Measurements from ENCODE around the gene RBM17.
"Not testable (repeated sequence)": the region's sequence is repeated elsewhere in the genome, so short reads cannot be mapped to it uniquely, and the experiment has no call there.

Gene RBM17

DNA sequence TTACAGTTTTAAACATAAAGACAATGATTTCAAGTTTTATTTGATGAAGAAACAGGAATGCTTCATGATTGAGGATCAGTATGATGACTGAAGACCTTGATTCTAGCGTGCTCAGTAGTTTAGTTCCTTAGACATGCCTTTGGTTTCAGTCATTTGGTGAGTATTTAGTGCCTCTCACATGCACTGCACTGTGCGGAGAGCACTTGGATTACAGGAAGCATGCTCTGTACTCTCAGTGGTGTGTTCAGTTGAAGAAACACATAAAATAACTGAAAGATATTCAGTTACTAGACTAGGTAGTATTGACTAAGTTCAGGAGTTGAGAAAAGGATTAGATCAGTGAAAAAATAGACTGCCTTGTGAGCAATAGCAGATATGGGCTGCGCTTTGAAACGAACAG lies 25.5 kb downstream of the RBM17 start:
- DNase-seq: no peak

DNA sequence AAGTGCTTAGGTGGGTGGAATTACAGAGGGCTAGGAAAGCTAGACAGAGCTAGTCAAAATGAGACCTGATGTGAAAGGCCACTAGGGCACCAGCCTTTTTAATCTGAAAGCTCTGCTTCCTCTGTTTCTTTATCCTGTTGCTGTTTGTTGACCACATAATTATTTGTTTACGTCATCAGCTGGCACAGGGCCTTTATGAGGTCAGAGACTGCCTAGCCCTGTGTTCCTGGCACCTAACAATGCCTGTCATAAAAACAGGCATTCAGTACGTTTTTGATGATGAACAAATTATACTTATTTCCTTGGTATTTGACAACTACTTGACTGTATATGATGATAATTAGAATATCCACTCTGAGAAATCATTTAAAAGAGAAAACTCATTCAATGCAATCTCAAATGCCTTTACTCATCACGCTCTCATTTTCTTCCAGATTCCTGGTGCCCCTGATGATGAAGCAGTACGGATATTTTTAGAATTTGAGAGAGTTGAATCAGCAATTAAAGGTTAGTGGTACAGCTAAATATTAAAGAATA lies 26.0 kb downstream of the RBM17 start:
- no peak for DNase-seq

DNA sequence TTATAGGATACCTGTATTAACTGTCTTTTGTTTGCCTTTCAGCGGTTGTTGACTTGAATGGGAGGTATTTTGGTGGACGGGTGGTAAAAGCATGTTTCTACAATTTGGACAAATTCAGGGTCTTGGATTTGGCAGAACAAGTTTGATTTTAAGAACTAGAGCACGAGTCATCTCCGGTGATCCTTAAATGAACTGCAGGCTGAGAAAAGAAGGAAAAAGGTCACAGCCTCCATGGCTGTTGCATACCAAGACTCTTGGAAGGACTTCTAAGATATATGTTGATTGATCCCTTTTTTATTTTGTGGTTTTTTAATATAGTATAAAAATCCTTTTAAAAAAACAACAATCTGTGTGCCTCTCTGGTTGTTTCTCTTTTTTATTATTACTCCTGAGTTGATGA lies 26.6 kb downstream of the RBM17 start:
- DNase-seq: no peak

DNA sequence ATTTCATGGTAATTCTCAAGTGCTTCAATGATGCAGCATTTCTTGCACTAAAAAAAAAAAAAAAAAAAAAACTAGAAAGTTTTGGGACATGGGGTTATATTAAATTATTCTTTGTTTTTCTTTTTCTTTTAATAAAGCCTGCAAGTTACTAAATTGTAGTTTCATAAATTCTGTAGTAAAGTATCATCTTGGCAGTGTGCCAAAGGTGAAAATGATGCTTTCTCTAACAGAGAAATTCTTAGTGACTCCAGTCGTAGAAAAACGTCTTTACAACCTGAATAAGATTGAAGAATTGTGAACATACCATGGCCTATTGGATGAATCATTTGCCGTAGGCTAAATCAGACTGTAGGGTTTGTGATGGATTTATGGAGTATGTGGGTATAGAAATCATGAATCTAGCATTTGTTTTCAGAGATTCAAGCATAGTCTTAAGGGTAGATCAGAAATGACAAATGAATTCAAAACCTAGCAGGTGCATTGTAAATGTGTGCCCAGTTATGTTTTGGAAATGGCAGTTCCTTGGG lies 27.1 kb downstream of the RBM17 start:
- DNase-seq: no peak

DNA sequence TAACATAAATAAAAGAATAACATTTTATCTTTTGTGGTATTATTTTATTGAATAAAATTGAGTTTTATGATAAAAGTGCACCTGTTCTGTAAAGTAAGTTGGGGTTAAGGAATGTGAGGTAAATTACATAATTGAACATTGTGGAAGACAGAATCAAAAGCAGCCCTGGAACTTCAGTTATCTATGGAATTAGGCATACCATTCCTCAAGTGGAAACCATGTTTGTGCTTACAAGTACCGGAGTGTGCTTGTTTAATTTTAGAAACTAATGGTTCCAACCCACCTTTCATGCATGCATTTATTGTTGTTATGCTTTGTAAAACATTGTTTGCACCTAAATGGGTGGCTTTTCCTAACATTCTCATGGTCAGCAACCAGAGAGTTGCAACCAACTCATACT lies 28.0 kb downstream of the RBM17 start:
- DNase-seq: no peak

DNA sequence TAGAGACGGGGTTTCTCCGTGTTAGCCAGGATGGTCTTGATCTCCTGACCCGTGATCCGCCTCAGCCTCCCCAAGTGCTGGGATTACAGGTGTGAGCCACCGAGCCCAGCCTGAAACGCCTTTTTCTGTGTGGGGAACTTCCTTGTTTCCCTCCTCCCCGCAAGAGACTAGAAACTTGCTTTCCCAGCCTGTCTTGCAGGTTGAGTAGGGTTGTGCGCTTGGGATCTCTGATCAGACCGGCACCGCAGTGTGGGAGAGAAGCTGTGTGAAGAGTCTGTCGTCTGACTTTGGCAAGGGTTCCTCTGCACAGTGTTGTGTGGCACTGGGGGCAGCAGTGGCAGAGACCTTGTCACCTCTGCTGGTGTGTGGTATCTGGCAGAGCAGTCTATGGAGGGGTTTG lies 28.9 kb downstream of the RBM17 start:
- DNase-seq: no peak

DNA sequence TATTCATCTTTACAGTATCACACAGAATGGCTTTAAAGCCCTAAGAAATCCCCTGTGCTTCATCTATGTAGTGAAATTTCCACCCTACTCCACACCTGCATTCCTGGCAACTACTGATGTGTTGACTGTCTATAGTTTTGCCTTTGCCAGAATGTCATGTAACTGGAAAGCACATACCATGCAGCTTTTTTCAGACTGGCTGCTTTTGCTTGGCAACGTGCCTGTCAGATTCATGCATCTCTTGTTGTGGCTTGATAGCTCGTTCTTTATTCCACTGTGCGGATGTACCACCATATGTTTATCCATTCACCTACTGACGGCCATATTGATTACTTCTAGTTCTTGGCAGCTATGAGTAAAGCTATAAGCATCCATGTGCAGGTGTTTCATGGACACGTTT lies 30.6 kb downstream of the RBM17 start:
- no peak for DNase-seq

DNA sequence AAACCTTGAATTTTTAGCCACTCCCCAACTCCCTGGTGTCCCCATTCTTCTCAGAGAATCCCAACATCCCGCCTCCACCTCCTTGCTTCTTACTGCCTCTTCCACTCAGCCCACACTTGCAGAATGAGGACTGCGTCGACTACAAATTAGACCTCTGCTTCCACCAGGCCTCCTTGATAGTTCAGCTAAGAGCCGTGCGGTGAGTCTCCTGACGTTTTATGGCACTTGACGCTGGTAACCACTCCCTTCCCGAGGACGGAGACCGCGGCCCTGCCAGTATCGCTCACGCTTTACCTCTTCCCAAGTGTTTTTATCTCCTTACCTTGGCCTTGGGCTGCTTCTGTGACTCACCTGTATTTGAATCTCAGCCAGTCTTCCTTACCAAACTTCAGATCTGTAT lies 31.1 kb downstream of the RBM17 start:
- no peak for DNase-seq

DNA sequence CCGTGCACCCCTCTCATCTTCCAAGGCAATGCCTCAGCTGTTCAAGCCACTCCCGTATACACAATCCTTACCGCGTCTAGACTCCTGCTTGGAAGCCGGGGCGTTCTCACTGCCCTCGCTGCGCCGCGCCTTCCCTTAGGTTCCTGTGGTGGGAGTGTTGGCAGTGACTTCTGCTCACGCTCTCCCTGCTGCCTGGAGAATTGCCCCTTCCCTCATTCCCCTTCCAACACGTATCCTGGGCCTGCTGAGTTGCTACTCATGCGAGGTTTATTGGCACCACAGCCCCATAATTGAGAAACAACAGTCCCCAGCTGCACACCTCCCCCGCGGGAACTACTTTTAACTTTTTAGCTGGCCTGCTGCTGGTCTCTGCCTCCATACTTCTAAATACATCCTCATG lies 31.9 kb downstream of the RBM17 start:
- DNase-seq: no peak

DNA sequence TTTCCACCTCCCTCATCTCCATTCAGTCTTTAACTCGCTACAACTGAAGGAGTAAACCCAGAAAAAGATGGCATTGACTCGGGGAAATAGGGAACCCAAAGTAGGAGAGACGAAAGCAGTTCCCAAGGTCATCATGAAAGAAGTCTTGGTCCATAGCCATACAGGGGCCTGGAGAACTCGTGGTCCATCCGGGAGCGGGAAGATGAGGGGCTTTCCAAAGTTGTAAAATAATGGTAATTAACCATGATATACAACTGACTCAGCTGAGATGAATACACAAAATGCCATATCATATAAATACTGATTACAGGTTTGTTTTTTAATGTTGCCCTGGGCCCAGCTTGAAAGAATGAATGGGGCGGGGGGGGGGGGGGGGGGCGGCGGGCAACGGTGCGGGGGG lies 32.3 kb downstream of the RBM17 start:
- DNase-seq: no peak

DNA sequence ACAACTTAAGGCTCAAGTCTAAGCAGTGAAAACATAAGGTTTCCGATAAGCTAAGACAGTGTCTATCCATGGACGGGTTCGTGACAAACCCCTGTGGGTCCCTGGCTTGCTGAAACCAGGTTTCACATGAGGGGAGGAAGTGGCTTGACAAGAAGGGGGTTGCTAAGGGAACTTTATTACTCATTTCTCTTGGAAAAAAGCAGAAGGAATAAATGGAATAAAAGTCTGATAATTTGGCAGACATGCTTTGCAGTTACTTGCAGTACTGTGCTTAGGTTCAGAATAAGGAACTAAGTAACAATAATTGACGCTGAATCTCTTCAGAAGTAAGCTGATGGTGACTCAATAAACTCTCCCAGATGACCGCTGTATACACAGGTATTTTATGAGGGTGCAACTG lies 34.7 kb downstream of the RBM17 start:
- no peak for DNase-seq

DNA sequence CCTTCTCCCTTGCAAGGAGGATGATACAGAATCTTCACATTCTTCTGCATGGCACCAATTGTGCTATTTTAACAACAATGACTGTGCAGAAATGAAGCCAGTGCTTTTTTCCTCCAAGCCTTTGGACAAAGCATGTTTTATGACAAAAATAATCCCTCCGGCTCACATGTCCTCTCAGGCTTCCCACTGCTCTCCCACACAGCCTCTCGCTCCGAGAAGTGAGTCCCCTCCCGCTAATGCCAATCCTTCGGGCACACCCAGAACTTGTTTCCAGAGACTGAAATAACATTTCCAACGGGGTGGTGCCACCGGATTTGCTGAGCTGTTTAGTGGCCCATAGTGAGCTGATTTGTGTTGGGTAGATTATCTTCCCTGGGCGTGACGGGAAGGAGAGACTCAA lies 35.8 kb downstream of the RBM17 start:
- no peak for DNase-seq

DNA sequence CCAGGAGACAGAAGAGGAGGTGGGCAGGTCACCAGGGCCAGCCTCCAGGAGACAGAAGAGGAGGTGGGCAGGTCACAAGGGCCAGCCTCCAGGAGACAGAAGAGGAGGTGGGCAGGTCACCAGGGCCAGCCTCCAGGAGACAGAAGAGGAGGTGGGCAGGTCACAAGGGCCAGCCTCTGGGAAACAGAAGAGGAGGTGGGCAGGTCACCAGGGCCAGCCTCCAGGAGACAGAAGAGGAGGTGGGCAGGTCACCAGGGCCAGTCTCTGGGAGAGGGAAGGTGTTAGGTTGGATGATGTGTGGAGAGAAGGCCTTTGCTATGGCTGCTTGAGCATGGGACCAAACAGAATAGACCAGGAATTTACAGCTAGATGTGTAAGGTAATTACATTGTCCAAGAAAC lies 38.6 kb downstream of the RBM17 start:
- DNase-seq: not testable (repeated sequence)

DNA sequence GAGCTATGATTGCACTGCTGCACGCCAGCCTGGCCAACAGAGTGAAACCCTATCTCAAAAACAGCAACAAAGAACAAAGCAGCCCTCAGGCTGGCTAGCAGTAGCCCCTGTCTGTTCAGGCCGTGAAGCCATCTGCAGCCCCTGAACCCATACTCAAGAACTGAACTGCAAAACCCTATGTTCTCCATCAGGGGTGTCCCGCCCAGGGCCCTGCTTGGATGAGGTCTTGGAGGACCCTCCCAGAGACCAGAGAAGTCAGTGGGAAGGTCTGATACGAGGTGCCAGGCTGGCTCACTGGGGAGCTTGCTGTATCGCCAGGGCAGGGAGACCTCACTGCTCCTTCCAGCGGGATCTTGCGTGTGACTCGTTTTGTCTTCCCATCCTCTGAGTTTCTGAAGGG lies 39.3 kb downstream of the RBM17 start:
- DNase-seq: no peak

DNA sequence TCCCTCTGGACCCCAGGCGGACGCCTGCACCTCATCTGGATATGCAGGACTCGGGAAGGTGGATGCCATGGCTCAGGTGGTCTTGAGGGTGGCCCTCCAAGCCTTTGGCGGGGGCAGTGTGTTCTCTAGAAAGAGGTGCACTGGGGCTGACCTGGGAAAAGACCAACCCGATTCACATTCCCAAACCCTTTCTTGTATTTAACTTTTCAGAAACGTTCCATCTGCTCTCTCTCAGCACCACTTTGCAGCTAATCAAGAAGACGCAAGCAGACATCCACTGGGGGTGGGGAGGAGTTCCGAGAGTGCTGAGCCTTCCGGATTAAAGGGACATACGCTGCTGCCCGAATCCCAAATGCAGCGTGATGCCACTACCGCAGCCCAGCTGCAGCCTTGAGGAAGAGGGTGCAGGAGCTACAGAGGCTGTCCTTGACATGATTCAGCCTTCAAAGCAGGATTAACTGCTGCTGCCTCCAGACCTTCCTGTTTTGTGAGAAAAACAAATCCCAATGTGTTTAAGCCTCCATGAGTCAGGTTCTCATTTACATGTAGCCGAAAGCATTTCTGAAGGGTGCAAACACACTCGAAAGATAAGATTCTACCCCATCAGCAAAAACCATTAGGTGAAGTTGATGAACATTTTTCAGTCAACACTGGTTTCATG lies 39.9 kb downstream of the RBM17 start:
- DNase-seq: no peak

DNA sequence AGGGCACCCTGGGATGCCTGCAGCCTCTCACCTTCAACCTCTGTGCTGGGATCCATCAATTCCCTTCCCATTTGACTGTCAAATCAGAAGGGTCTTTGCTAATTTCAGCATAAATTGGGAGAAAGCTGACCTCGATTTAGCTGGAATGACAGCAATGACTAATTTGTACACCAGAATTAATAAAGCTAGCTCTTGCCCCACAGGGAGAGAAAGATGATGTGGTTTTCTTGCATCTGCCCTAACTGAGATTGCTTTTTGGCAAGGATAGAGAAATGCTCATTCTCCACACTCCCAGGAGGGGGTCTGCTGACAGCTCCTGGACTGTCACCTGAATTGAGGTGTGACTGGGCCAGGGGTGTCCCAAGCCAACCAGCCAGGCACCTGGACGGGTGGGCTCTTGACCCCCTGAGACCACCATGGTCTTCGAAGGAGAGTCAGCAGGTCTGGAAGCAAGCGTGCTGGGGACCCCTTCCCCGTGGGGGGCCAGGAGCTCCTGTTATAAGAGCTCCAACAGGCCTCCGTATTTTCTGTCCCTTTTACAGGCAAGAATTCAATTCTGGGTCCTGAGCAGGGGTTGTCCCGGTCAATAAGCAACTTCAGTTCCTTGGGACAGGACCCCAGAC lies 42.1 kb downstream of the RBM17 start:
- no peak for DNase-seq

DNA sequence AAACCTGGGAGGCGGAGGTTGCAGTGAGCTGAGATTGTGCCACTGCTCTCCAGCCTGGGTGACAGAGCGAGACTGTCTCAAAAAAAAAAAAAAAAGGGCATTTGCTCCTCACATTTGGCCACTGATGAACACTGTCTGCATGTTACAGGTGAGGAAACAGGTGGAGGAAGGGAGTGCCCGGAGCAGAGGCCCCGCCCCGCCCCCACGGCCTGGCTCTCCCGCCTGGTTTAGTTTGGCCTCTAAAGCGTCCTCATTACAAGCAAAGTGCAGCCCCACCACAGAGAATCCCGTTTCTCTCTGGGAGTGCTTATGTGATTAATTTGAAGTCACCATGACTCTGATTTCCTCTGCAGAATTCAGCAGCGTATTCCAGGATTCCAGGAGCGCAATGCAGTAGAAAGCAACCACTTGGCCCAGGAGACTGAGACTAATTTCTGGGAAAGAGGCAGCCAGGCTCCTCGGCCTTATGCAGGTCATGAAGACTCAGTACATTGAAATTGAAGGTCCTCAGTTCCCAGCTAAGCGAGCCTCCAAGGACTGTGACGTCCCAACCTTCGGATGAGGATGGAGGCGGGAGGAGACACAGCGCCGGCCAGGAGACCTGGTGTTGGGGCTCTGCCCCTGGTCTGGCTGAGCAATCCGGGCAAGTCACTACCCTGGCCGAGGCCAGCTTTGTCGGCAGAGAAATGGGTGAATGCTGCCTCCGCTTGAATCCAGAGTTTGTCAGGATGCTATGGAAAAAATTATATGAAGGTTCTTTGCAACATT lies 44.7 kb downstream of the RBM17 start:
- DNase-seq: no peak

DNA sequence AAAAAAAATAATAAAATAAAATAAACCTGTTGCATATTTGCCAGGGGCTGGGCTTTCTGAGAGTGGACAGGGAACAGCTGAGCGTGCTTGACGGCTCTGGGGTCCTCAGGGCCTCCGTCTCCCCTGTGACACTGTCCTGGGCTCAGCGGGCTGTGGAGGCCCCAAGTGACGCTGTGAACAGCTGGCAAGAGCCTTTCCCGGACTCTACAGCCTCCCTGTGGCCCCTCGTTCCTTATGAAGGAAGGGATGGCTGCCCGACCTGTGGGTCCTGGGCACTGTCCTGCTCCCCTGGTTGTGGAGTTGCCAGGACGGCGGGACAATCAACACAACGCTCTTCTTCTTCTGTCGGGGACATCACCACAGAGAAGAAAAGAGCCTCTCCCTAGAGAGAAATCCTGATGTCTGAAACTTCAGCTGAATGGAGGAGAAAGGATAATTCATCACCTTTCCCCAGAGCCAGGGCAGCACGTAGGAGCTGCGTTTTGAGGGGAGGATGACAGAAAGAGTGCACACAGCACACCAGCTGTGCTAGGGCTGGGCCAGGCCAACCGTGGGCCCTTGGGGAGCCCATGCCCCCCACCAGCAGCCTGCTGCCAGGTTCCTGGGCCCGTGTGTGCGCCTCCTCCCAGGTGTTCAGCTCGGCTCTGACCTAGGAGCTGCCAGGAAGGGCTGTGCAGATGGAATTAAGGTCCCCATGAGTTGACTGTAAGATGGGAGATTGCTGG lies 45.4 kb downstream of the RBM17 start:
- no peak for DNase-seq

DNA sequence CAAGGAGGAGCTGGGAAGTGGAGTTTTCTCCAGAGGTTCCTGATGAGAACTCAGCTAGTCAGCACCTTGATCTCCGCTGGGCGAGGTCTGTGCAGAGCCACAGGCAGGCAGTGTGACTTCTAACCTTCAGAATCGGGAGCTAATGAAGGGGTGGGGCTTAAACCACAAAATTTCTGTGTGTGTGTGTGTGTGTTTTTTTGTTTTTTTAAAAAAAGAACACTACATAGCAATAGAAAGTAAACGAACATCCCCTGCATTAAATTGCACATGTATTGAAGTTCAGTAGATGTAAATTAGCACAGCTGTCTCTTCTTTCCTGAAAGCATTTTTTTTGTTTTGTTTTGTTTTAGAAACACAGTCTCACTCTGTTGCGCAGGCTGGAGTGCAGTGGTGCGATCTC lies 46.2 kb downstream of the RBM17 start:
- no peak for DNase-seq

DNA sequence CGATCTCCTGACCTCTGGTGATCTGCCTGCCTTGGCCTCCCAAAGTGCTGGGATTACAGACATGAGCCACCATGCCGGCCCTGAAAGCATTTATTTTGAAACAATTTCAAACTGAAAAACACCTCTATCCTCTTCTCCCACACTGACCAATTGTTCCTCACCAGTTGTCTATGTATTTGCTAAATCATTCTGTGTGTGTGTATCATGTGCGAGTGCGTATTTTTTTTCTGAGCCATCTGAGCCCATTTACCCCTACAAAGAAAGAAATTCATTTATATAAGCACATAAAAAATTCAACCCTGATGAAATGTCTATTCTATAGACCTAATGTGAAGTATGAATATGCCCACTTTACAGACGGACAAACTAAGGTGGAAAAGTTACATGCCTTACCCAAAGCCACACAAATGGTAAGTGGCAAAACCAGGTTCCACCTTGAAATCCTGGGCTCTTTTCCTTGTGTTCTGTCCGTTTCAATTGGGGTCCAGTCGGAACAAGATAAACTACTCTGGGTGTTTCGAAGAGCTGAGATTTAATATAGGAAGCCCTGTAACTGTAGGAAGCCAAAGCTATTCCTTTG lies 46.8 kb downstream of the RBM17 start:
- no peak for DNase-seq

DNA sequence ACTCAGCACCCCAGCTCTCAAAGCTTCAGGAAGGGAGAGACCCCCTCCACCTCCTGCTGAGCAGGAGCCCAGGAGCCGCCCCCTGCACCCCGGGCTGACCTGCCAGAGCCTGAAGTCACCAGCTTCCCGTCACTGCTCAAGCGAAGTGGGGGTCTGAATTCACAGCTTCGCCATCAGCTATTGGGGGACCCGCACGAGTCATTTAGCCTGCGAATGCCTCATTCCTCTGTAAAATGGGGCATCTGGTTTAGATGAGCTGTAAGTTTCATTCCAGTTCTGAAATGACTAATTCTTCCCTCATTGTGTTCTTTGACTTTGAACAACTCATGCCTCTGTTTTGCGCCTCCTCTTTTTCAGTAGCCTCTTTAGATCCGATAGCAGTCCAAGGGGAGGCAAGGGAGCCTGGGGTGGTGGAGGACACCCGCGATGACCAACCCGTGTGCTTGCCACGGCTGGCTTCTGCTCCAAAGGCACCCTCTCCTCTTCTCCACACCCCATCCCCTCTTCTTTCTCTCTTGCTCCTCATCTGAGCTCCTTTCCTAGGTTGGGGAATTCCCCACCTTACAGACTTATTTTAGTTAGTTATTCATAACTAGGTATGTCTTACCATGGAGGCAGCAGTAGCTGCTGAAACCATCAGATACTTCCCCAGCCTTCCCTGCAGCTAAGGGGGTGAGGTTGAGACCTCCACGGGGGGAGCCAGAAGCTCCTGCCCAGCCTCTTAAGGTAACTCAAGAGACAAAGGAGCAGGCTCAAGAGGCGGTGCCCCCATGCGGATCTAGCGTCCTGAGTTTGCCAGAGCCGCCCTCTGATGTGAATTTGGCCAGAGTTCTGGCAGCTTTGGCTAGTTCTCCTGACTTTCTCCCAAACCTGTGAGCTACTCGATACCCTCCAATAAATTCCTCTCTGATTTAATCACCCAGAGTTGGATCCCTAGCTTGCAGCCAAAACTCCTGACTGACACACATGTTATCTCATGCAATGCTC lies 47.7 kb downstream of the RBM17 start:
- DNase-seq: no peak

All from effector CD4-positive, alpha-beta T cell (primary cell).